HG02571 (cell line): Measurements from ENCODE around the gene TRHDE.

Source experiments
- ATAC-seq: cut with Tn5 transposase; IDR thresholded peaks from one replicate; pipeline ENCODE4 v1.9.1; 2021; ENCODE audit warnings: mild to moderate bottlenecking, moderate library complexity; ENCODE audit not compliant: unreplicated experiment

The TRHDE gene

DNA sequence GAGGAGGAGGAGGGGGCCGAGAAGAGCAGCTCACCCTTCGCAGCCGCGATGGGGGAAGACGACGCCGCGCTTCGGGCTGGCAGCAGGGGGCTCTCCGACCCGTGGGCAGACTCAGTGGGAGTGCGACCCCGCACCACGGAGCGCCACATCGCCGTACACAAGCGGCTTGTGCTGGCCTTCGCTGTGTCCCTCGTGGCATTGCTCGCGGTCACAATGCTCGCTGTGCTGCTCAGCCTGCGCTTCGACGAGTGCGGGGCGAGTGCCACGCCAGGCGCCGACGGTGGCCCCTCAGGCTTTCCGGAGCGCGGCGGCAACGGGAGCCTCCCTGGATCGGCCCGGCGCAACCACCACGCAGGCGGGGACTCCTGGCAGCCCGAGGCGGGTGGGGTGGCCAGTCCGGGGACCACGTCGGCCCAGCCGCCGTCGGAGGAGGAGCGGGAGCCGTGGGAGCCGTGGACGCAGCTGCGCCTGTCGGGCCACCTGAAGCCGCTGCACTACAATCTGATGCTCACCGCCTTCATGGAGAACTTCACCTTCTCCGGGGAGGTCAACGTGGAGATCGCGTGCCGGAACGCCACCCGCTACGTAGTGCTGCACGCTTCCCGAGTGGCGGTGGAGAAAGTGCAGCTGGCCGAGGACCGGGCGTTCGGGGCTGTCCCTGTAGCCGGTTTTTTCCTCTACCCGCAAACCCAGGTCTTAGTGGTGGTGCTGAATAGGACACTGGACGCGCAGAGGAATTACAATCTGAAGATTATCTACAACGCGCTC is 745 bp downstream of the TRHDE start:
- ATAC-seq: no peak

DNA sequence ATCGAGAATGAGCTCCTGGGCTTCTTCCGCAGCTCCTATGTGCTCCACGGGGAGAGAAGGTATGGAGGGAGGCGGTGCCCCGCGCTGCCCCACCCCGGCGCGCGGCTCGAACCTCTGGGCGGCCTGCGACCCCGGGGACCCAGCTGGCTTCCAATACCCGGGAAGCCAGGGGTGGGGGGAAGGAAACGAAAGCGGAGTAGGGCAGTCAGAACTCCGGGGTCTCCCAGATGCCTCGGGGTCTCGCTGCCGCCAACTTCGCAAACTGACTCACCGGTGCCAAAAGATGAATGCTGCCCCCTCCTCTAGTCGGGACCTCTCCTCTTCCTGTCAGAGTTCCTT is 1.3 kb downstream of the TRHDE start:
- no peak for ATAC-seq

DNA sequence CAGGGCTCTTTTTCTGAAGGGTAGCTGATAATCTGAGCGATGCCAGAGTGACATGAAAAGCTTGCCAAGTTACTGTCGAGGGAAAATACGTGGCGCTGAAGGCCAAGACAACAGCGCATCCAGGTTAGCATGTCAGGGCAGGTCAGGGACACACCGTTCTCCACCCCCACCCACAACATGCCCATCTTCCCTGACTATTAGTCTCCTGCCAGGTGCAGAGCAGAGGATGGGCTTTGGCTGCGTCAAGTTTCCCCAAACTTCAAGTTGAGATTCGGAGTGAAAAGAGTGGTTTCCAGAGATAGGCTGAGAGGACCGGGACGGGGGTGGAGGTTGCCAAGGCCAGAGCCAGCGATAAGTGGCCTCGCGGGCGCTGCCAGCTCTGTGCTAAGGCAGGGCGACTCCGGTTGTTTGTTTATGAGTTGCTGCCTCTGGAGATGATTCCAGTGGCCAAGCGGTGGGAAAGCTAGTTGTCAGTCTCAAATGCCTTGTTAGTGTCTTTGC is 1.7 kb downstream of the TRHDE start:
- no peak for ATAC-seq

DNA sequence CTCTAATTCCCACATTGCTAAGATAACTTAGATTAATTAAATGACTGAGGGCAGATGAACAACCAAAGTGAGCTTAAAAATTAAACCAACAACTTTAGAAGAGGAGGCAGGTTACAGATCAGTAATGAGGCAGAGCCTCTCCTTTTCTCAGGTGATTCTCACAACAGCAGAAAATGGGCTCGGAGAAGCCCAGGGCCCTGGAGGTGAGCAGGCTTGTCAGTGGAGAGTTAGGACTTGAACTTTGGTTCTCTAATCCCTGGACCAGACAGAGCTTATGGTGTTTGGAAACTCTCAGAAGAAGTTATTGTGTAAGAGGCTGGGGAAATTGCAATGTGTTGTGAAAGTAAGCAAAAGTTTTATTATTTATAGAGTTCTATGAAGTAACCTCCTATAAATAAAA is 2.8 kb downstream of the TRHDE start:
- no peak for ATAC-seq

DNA sequence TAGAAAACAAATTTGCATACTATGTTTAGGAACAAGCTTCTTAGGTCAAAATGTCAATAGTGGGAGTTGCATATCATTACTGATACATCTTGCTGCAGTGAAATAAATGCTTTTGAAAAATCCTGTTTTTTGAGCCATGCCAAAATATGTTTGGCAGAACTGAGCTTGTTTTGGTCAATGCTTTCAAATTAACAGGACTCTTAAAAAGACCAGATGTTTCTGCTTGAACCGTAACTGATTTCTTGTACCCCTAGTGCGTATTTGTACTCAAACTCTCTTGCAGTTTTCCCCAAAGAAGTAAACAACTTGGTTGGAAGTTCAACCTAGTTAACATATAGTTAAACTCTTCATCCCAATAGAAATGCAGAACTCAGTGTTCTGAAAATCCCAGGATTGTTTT is 3.4 kb downstream of the TRHDE start:
- no peak for ATAC-seq

DNA sequence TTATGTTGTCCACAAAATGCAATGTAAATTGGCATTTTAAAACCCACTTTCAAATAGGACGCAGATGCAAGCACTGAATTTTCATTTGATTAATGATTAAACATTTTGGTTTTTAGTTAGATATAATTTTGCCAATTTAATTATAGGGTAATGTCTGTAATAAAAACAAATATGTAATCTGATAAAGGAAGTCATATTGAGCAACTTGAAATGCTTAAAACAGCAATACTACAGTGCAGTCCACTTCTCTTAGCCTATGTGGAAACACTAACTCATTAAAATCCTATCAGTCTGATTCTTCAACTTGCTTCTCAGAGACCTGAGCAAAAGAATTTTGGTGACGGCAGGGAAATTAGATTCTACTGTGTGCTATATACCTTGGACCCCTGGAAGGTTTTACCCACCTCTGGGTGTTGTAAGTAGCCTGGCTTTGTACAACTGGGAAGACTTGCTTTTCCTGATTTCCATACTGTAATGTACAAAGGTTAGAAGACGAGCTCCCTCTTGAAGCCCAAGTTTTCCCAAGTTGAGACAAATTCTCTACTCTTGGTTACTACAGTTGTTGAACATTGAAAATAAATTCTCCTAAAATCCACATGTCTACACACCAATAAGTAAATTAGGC is 4.1 kb downstream of the TRHDE start:
- ATAC-seq: no peak

DNA sequence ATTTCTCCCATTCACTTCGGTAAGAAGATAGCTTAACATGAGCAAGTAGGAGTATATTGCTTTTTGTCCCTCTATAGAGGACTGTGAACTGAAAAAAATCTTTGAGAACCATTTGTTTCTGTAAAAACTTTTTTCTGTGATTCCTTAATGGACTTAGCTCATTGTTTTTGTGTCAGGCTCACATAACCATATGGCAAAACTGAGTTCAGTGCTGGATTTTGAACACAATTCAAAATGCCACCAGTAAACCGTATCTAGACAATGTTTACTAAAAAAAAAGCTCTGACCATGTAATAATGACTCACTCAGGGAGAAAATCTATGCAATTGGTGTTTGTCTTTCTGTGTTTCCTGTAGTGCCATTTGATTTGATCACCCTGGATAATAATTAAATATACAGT is 5.2 kb downstream of the TRHDE start:
- no peak for ATAC-seq

DNA sequence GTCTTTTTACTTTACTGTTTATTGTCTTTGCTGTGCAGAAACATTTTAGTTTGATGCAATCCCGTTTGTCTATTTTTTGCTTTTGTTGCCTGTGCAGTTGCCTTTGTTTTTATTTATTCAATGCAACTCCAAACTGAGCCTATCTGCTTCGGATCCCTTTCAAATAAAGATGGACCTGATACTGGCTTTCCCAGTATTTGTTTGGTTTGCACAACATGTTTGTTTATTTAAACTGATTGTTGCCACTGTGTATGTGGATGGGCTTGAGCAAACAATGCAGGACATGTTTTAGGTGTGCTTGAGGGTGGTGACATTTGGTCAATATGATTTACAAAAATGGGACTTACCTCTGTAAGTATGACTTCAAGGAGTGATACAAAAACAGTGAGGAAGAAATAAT is 6.7 kb downstream of the TRHDE start:
- ATAC-seq: no peak

DNA sequence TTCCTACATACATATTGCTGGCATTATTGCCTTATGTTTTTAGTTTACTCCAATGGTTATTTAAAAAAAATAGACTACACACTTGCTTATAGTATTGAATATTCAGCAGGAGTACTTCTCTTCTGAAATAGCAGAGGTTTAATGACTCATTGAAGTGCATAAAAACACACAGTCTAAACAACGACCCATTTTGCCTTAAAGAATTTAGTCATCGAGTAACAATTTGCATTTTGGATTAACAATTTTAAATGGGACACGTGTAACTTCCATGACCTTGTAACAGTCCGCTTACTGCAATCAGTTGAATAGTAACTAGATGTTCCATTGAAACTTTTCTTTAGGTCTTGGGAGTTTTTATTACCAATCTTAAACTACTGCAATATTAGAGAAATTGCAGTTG is 9.0 kb downstream of the TRHDE start:
- ATAC-seq: no peak

DNA sequence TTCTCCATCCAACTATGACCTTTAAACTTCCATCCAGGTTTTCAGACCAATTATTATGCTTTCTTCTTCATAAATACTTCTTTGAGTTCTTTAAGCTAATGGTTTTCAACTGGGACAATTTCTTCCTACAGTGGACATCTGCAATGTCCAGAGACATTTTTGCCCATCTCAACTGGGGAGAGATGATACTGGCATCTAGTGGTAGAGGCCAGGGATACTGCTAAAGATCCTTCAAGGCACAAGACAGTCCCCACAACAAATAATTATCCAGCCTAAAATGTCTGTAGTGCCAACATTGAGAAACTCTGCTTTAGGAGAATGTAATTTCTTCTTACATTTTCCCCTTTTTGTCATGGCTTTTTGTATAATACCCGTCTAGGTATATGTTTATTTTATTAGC is 10.6 kb downstream of the TRHDE start:
- ATAC-seq: no peak

DNA sequence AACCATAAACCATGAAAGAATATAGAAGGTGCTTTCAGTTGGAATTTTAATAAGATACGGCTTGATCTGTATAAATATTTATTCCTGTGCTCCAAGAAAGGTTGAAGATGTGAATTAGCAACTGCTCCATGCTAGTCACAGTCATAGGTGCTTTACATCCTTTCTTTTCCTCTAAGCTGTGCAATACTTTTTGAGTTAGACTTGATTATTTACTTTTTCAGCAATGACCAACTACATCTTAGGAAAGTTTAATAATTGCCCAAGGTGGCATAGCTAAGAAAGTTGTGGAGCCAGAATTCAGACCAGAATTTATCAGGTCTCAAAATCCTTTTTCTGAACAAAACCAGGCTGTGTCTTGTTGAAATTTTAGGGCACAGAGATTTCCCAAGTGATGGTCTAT is 13.7 kb downstream of the TRHDE start:
- ATAC-seq: no peak

DNA sequence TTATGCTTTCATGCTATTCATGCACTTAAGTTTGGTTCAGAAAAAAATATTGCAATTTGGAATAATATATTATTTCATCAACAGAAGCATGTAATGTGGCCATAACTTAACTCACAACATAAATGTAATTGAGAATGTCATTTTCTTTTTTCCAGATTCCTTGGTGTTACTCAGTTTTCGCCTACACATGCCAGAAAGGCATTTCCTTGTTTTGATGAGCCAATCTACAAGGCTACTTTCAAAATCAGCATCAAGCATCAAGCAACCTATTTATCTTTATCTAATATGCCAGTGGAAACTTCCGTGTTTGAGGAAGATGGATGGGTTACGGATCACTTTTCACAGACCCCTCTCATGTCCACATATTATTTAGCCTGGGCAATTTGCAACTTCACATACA is 14.4 kb downstream of the TRHDE start:
- ATAC-seq: no peak

DNA sequence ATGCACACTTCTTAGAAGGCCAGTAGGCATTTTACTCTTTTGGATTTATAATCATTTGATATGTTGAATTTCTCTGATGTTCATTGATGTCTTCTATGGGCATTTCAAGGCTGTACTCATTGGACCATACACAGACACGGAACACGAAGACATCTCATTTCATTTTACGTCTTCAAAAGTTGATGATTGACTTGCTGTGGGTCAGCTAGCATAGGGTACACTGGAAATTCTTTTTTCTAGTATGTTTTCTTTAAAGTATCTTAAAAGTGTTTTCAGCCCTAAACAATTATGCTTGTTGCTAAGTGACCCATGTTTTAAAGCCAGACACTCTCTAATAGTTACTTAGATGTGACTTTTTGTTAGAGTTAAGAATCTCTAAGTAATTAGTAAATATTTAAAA is 16.3 kb downstream of the TRHDE start:
- no peak for ATAC-seq

DNA sequence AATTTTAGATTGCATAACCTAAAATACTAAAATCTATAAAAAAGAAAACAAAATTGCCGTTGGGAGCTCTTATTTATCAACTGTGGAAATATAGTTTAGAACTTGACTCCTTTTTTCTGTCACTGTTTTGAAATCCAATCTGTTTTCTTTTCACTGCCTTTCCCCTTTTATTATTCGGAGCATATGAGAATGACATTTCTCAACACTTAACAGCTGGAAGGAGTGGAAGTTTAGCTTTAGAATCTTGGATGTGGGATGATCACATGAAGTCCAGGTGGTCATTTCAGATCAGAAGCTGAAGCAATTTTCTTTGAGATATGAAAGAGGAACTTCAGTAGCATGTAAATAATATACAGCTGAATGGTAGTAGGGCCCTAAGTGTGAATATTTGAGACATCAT is 16.7 kb downstream of the TRHDE start:
- ATAC-seq: no peak

DNA sequence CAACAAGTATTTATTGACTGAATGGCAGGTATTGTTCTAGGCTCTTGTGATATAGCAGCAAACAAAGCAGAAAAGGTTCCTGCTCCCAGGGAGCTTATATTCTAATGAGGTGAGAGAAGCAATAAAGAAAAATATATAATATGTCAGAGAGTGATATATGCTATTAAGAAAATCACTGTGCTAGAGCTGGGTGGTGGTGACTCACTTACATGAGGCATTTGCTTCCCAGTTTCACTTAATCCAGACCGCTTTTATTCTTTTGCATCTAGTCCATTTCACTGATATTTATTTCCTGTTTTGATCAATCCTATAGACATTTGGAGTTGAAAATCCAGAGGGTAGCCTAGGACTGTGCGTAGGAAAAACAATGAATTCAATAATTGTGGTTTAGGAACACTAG is 17.5 kb downstream of the TRHDE start:
- no peak for ATAC-seq

DNA sequence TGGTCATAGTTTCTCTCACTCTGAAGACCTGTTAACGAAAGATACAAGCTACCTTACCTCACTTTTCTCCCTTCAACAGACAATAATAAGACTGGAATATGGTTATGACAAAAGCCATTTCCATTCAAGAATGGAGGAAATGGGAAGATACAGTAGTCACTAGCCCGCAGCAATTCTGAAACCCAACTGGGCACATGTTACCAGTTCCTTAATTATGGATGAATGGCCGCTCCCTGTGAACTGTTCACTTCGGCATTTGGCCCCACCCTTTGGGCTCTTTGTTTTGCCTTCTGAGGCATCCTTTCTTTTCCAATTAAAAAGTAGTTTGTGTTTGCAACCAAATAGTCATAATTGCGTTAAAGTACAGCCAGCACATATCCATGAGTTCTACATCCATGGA is 19.0 kb downstream of the TRHDE start:
- no peak for ATAC-seq

DNA sequence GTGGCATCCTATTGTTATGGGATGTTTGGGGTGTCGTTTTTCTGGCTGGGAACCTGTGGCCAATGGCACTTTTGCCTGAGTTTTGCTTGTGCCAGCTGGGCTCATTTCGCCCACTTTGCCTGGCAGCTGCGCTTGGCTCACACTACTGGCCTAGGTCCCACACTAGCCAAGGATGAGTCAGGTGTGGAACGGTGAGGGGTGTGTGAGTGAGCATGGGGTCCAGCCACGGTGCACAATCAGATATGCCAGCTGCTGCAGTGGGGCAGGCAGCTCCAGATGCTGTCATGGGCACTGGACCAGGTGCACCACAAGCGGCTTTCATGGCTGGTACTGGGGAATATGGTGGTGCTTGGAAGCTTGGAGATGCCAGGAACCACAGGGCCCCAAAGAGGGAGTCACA is 21.5 kb downstream of the TRHDE start:
- ATAC-seq: no peak

DNA sequence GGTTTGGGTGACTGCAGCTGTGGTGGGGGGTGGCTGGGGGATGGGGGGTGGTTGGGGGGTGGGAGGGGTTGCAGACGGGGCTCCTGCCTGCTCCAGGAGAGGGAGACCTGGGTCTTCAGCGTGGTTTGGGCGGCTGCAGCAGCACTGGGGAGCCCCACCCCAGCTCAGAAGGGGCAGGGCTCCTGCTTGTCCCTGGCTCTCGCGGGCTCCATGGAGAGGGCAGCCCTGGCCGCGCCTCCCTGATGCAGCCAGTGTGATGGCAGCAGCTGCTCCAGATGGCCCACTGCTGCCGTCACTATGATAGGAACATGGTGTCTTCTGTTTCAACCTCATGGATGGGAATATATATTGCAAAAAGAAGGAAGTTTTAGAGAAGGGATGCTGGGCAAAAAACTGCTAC is 22.9 kb downstream of the TRHDE start:
- ATAC-seq: no peak

DNA sequence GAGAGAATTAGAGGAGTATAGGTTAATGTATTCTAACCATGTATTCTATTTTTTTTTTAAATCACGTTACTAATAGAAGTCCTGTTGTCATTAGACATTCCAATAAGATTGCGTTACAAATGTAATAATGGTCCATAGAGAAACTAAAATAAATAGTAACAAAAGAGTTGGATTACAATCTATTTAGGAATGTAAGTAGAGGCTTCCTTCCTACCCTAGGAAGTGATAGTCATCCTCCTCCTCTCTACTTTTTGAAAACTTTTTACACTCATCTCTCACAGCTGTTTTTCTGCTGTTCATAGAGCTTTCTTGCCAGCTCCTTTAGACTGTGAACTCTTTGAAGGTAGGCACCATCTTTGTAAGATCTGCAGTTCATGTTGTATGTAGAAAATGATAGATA is 23.6 kb downstream of the TRHDE start:
- no peak for ATAC-seq

DNA sequence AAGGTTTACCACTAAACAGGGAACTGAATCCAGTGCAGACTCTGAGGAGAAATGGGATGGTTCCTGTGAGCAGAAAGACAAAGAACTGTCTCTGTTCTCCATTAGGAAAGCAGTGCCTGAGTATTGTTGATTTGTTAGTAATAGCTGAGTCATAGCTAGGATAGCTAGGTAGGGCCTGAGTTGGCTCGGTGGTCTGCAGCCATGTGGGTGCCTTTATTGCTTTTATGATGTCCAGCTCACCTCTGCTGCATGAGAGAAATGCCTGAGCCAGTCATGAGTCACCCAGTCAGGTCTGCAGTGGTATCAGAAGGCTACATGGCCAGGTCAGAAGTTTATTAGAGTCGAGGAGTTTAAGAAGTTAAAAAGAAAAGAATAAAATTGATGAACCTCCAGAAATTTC is 24.2 kb downstream of the TRHDE start:
- ATAC-seq: no peak

DNA sequence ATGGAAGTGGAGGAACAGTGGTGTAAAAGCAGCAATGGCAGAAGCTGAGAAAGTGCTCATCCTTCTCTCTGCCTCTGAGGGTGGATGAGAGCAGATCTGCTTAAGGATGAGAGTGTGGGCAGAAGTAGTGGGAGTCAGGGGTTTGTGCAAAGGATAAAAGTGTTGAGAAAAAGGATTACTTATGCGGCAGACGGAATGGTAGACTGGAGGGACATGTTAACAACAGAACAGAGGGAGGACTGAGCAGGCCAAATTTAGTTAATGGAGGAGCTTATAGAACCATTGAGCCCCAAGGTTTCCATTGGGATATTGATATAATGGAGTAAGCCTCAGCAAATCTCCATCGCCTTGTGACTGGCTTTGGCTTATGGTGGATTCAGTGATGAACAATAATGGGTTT is 25.5 kb downstream of the TRHDE start:
- ATAC-seq: no peak

DNA sequence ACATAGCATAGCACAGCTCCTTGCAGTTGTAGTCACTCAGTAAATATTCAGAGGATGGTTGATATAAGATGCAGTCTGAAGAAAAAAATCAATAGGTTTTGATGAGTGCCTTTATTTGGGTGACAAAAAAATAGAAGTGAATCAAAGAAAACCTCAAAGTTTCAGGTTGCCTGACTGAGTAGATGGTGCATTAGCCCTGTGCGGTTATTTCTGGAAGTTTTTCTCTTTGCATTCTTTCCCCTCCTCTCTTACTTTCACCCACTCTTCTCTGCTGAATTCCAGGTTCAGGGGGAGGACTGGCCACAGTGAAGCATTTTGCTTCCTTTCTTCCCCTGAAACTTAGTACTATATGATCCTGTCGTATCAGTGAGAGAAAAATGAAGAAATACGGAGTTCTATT is 28.6 kb downstream of the TRHDE start:
- ATAC-seq: no peak

DNA sequence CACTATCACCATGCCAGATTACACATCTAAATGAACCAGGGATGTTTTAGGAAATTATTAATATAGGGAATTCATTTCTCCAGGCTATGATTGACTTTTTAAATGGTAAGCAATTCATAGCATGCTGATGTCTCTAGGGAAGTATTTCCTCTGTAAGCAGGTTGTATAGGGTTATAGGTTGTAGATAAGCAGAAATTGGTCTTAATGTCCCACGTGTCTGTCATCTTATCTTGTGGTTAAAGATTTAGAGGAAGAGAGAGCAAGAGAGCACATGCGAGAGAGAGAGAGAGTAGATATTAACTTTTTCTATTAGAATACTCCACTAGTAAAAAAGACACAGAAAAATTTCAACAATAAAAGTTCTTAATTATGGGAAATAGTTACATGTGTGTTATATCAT is 32.6 kb downstream of the TRHDE start:
- no peak for ATAC-seq
